CD14-positive monocyte (primary cell): ENCODE measurements around the gene ATPAF1. TPM values are rescaled to one million over a fixed set of nuclear protein-coding genes. Genes with fewer than 3 reads are reported as not detected.

ENCODE experiments used
- DNase-seq, 3 donors: peaks; one replicate each; pipeline ENCODE4 v3.0.0-alpha.2; 2011 to 2022
- H2AFZ ChIP-seq: 2 replicates; pipeline ENCODE4 v1.6.0; 2012; ENCODE audit warnings: mild to moderate bottlenecking, low read depth, low read length, inconsistent platforms; ENCODE audit not compliant: insufficient read depth, poor library complexity, severe bottlenecking
- H3K27ac ChIP-seq, 2 donors: 1 replicate in 1 of 2; 2 replicates in 1 of 2; pipeline ENCODE4 v1.5.1; 2012 to 2013; ENCODE audit warnings: low read length in 2 of 2, control low read depth in 1 of 2, inconsistent platforms in 1 of 2, low read depth in 1 of 2, mild to moderate bottlenecking in 1 of 2
- H3K27me3 ChIP-seq, 2 donors: one replicate each; pipeline versions ENCODE4 v1.6.0 to v1.6.1; 2011 to 2013; ENCODE audit warnings: low read length in 2 of 2; ENCODE audit not compliant: control insufficient read depth in 2 of 2, insufficient read depth in 2 of 2
- H3K36me3 ChIP-seq, 2 donors: replicated peaks in 1 of 2; 1 replicate in 1 of 2; 2 replicates in 1 of 2; pipeline versions ENCODE4 v1.5.1 to v1.6.1; 2012 to 2013; ENCODE audit warnings: low read length in 2 of 2, control low read depth in 1 of 2, inconsistent platforms in 1 of 2, mild to moderate bottlenecking in 1 of 2; ENCODE audit not compliant: insufficient read depth in 2 of 2, control insufficient read depth in 1 of 2
- H3K4me1 ChIP-seq, 2 donors: 1 replicate in 1 of 2; 2 replicates in 1 of 2; pipeline versions ENCODE4 v1.5.1 to v1.6.1; 2012 to 2013; ENCODE audit warnings: low read length in 2 of 2, control low read depth in 1 of 2, inconsistent platforms in 1 of 2, mild to moderate bottlenecking in 1 of 2, moderate library complexity in 1 of 2; ENCODE audit not compliant: insufficient read depth in 2 of 2, control insufficient read depth in 1 of 2
- H3K4me2 ChIP-seq: replicated peaks from 2 replicates; pipeline ENCODE3; 2012; ENCODE audit warnings: low read length, moderate library complexity, mild to moderate bottlenecking; ENCODE audit not compliant: poor library complexity, severe bottlenecking; ENCODE audit errors: extremely low read depth
- H3K4me3 ChIP-seq, 3 experiments: fragments of 200-600 bp in 1 of 3; sonication (generic) in 1 of 3; replicated peaks in 1 of 3; 1 replicate in 2 of 3; 2 replicates in 1 of 3; pipeline ENCODE4 v1.5.1; 2011 to 2013; ENCODE audit warnings: low read length in 3 of 3, mild to moderate bottlenecking in 3 of 3, control low read depth in 2 of 3, low read depth in 2 of 3, inconsistent platforms in 1 of 3, moderate library complexity in 1 of 3
- H3K79me2 ChIP-seq: 2 replicates; pipeline ENCODE4 v1.6.0; 2012; ENCODE audit warnings: mild to moderate bottlenecking, control low read depth, inconsistent platforms, low read length, moderate library complexity; ENCODE audit not compliant: insufficient read depth
- H3K9ac ChIP-seq: 2 replicates; pipeline ENCODE4 v1.6.0; 2017; ENCODE audit warnings: low read length, mild to moderate bottlenecking; ENCODE audit not compliant: insufficient read depth, poor library complexity, severe bottlenecking
- H3K9me3 ChIP-seq, 2 donors: replicated peaks in 1 of 2; 1 replicate in 1 of 2; 2 replicates in 1 of 2; pipeline versions ENCODE4 v1.5.1 to v1.6.1; 2012 to 2013; ENCODE audit warnings: low read length in 2 of 2, control low read depth in 1 of 2; ENCODE audit not compliant: control insufficient read depth in 1 of 2, insufficient read depth in 1 of 2
- H4K20me1 ChIP-seq: 2 replicates; pipeline ENCODE4 v1.6.0; 2012; ENCODE audit warnings: mild to moderate bottlenecking, low read length, control low read depth, moderate library complexity; ENCODE audit not compliant: insufficient read depth
- H3K27ac Mint-ChIP-seq, 7 donors: one replicate each; pipeline ENCODE4 v1.8.0; 2020; ENCODE audit warnings: mild to moderate bottlenecking in 7 of 7, mixed read lengths in 7 of 7, moderate library complexity in 6 of 7, inconsistent platforms in 2 of 7
- H3K27me3 Mint-ChIP-seq, 3 donors: one replicate each; pipeline ENCODE4 v1.8.0; 2021 to 2022; ENCODE audit warnings: low read depth in 3 of 3, mild to moderate bottlenecking in 3 of 3, mixed read lengths in 3 of 3, moderate library complexity in 3 of 3, inconsistent platforms in 1 of 3
- H3K36me3 Mint-ChIP-seq, 2 donors: one replicate each; pipeline ENCODE4 v1.8.0; 2020; ENCODE audit warnings: mixed read lengths in 2 of 2, inconsistent platforms in 1 of 2, mild to moderate bottlenecking in 1 of 2
- H3K4me1 Mint-ChIP-seq: one replicate; pipeline ENCODE4 v1.8.0; 2020; ENCODE audit warnings: mild to moderate bottlenecking, mixed read lengths
- H3K4me3 Mint-ChIP-seq, 2 donors: one replicate each; pipeline ENCODE4 v1.8.0; 2020; ENCODE audit warnings: mild to moderate bottlenecking in 2 of 2, mixed read lengths in 2 of 2, moderate library complexity in 1 of 2
- H3K9me3 Mint-ChIP-seq, 7 donors: one replicate each; pipeline ENCODE4 v1.8.0; 2020 to 2022; ENCODE audit warnings: mixed read lengths in 7 of 7, mild to moderate bottlenecking in 6 of 7, moderate library complexity in 6 of 7, inconsistent platforms in 2 of 7
- WGBS: methylation state at CpG from one replicate; pipeline ENCODE4 v1.1.5; 2013; ENCODE audit warnings: missing lambda C conversion rate; ENCODE audit not compliant: insufficient coverage; 5-methylcytosine and 5-hydroxymethylcytosine counted together
- intact Hi-C, 2 donors: fragments of 100-400 bp; cut with micrococcal nuclease; formaldehyde crosslinking; loops; one replicate each; pipeline versions ENCODE4 v1.15.0 to v1.15.1; 2023
- polyA plus RNA-seq, 3 donors: library from polyadenylated mRNA; depleted of rRNA in 1 of 3; unstranded in 2 of 3; stranded (reverse) in 1 of 3; fragments of 300-500 nt in 2 of 3; fragments of >200 nt in 1 of 3; fragmentation: Illumina TruSeq in 2 of 3; gene quantifications; 1 replicate in 2 of 3; 2 replicates in 1 of 3; pipeline ENCODE4 v1.2.3, GENCODE V29; 2012 to 2021
- TF ChIP-seq, protein P1 (sequence below): fragments of 200-600 bp; IDR thresholded peaks from one replicate; pipeline ENCODE4 v1.8.0; 2022; ENCODE audit warnings: antibody characterized with exemption, mild to moderate bottlenecking

ATPAF1 gene
- polyA plus RNA-seq, 3 donors = 16.9 to 45.4 (median 33.4) TPM

DNA sequence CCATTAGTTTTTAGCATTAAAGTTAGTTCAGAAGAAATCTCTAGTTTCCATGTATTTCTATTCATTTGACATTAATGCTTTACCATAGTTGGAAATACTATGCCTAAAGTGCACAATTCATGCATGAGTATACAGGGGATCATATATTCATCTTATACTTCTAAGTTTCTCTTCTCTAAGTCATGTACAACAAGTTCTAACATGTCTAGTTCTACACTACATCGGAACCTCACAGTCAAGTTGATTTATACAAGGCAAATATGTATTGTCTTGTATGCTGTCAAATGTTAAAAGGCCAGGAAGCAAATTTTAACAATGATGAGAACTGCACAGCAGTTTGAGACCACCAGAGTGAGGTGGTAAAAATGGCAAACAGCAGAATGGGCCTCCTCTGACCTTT, 28.6 kb downstream of the ATPAF1 start:
- Mint-ChIP-seq H3K9me3 (no peaks in the 10 kb centered on the region), H3K27ac (no peak overlapping the region), H3K27me3 (no peaks in the 10 kb centered on the region), H3K4me3 (no peak overlapping the region), H3K36me3 (peaks cover 39 to 68% of the 10 kb centered on the region in 2 donors), H3K4me1 (peaks cover 2% of the 10 kb centered on the region)
- H3K27me3 ChIP-seq = no peaks in the 10 kb centered on the region
- intact Hi-C loops = no loop called here
- H3K9me3 ChIP-seq = no peaks in the 10 kb centered on the region
- H3K4me3 ChIP-seq = no peak overlapping the region
- no peaks in the 10 kb centered on the region for H3K79me2 ChIP-seq
- H3K9ac ChIP-seq = no peak overlapping the region
- H2AFZ ChIP-seq = no peak overlapping the region
- H4K20me1 ChIP-seq = no peaks in the 10 kb centered on the region
- no peaks in the 10 kb centered on the region for H3K4me1 ChIP-seq
- H3K27ac ChIP-seq = no peak overlapping the region
- H3K4me2 ChIP-seq = no peak overlapping the region
- peaks cover 12 to 61% of the 10 kb centered on the region in 2 donors for H3K36me3 ChIP-seq
- no peak for DNase-seq
- no CpG with 5 or more reads among the region's 1 CpG for WGBS
- TF ChIP-seq, protein P1, sequence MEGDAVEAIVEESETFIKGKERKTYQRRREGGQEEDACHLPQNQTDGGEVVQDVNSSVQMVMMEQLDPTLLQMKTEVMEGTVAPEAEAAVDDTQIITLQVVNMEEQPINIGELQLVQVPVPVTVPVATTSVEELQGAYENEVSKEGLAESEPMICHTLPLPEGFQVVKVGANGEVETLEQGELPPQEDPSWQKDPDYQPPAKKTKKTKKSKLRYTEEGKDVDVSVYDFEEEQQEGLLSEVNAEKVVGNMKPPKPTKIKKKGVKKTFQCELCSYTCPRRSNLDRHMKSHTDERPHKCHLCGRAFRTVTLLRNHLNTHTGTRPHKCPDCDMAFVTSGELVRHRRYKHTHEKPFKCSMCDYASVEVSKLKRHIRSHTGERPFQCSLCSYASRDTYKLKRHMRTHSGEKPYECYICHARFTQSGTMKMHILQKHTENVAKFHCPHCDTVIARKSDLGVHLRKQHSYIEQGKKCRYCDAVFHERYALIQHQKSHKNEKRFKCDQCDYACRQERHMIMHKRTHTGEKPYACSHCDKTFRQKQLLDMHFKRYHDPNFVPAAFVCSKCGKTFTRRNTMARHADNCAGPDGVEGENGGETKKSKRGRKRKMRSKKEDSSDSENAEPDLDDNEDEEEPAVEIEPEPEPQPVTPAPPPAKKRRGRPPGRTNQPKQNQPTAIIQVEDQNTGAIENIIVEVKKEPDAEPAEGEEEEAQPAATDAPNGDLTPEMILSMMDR = no peak

DNA sequence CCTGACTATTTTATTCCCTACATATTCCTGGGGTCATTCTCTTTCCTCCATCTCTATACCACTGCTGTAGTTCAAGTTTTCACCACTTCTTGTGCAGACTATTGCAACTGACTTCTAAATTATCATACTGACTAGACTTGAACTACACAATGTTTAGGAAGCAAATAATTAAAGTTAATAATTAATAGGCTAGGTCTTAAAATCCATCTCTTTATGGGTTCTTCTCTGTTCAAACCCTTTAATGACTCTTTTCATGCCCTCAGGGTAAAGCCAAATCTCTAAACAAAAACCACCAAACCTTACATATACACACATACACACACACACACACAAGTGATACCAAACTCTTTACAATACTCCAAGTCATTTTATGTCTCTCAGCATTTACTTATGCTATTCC, 29.2 kb downstream of the ATPAF1 start:
- Mint-ChIP-seq H3K36me3 (peaks cover 45 to 75% of the 10 kb centered on the region in 2 donors), H3K27me3 (no peaks in the 10 kb centered on the region), H3K4me3 (no peak overlapping the region), H3K4me1 (peaks cover 2% of the 10 kb centered on the region), H3K27ac (peak overlapping the region in 1 of 7 donors; percentile 12), H3K9me3 (no peaks in the 10 kb centered on the region)
- Histone ChIP-seq H3K9me3 (no peaks in the 10 kb centered on the region), H3K36me3 (peaks cover 18 to 67% of the 10 kb centered on the region in 2 donors), H3K4me3 (no peak overlapping the region), H2AFZ (no peak overlapping the region), H3K79me2 (no peaks in the 10 kb centered on the region), H3K4me1 (no peaks in the 10 kb centered on the region), H3K27me3 (no peaks in the 10 kb centered on the region), H4K20me1 (no peaks in the 10 kb centered on the region), H3K27ac (no peak overlapping the region), H3K4me2 (no peak overlapping the region), H3K9ac (no peak overlapping the region)
- DNase-seq = no peak
- TF ChIP-seq, protein P1 = no peak
- intact Hi-C loops = no loop called here
